Activated naive CD8-positive, alpha-beta T cell treated with anti-CD3 and anti-CD28 coated beads, Interleukin-2, amount 10 ng/mL, durations not matched to agents 7 days and 5 days (primary cell): ENCODE results near the gene SLC22A8. TPM values are rescaled to one million over a fixed set of nuclear protein-coding genes. Genes with fewer than 3 reads are reported as not detected.
"Not testable (repeated sequence)": the region's sequence is repeated elsewhere in the genome, so short reads cannot be mapped to it uniquely, and the experiment has no call there.

Experiments used
- ATAC-seq: fragments of 150-1000 bp; cut with Tn5 transposase; one replicate; pipeline ENCODE4 v1.10.0; 2021; ENCODE audit warnings: low read depth, moderate library complexity
- POLR2A ChIA-PET: fragments of 350-600 bp; sonication (Branson Sonifier 250); formaldehyde crosslinking; loops from one replicate; lab custom pipeline; 2021; ENCODE audit warnings: antibody characterized with exemption; lab: Charles Lee
- DNase-seq: peaks from one replicate; pipeline ENCODE4 v3.0.0; 2021
- H3K27ac Mint-ChIP-seq: one replicate; pipeline ENCODE4 v1.8.0; 2022; ENCODE audit warnings: mild to moderate bottlenecking, mixed read lengths
- H3K27me3 Mint-ChIP-seq: one replicate; pipeline ENCODE4 v1.8.0; 2022; ENCODE audit warnings: mild to moderate bottlenecking, moderate library complexity, mixed read lengths
- H3K36me3 Mint-ChIP-seq: one replicate; pipeline ENCODE4 v1.8.0; 2021; ENCODE audit warnings: mild to moderate bottlenecking, mixed read lengths
- H3K4me1 Mint-ChIP-seq: one replicate; pipeline ENCODE4 v1.8.0; 2021; ENCODE audit warnings: mixed read lengths
- H3K4me3 Mint-ChIP-seq: one replicate; pipeline ENCODE4 v1.8.0; 2022; ENCODE audit warnings: mild to moderate bottlenecking, moderate library complexity, mixed read lengths
- H3K9me3 Mint-ChIP-seq: one replicate; pipeline ENCODE4 v1.8.0; 2021; ENCODE audit warnings: mixed read lengths
- total RNA-seq, 2 experiments: library from RNA; stranded (reverse); gene quantifications; one replicate each; pipeline ENCODE4 v1.2.3, GENCODE V29; 2021

Gene SLC22A8, protein sequence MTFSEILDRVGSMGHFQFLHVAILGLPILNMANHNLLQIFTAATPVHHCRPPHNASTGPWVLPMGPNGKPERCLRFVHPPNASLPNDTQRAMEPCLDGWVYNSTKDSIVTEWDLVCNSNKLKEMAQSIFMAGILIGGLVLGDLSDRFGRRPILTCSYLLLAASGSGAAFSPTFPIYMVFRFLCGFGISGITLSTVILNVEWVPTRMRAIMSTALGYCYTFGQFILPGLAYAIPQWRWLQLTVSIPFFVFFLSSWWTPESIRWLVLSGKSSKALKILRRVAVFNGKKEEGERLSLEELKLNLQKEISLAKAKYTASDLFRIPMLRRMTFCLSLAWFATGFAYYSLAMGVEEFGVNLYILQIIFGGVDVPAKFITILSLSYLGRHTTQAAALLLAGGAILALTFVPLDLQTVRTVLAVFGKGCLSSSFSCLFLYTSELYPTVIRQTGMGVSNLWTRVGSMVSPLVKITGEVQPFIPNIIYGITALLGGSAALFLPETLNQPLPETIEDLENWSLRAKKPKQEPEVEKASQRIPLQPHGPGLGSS
- total RNA-seq = not detected

DNA sequence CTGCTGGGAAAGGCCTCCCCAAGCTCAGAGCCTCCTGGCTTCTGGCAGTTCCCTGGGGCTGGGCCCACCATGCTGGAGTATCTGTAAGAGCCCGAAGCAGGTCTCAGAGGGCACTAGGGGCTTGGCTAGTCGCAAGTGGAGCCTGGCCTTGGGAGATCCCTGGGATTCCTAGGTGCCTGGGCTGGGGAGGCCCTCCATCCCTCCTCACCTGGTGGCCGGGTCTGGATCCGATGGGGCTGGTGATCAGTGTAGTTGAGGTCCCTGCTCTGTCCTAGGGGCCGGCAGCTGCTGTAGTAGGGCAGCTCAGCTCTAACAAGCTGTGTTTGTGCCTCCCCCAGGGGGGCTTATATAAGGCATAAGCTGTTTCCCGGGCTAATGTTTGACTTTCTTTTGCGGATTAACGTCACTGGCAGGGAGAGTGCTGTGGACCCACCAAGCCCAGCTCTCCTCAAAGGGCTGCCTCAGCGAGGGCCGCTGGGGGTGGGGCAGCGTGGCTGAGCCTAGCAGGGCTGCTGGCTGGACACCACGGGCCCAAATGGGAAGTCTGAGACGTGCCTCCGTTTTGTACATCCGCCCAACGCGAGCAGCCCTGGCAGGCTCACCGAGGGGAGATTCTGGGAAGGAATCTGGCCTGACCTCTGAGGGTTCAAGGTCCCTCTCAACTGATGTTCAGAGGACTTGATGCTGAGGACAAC, at the start of gene SLC22A8:
Gene SLC22A8 (minus strand): TSS at position 321 of the 695 bp plus-strand sequence. CDS start 883 bp downstream, outside the sequence.
- Mint-ChIP-seq H3K4me3 (no peak within 1 kb of the TSS), H3K4me1 (no peaks in the 10 kb centered on the region), H3K9me3 (no peaks in the 10 kb centered on the region), H3K36me3 (no peaks in the 10 kb centered on the region), H3K27ac (no peak within 1 kb of the TSS), H3K27me3 (peaks cover 7% of the 10 kb centered on the region)
- DNase-seq = no peak
- POLR2A ChIA-PET = no interaction called here
- ATAC-seq = no peak

DNA sequence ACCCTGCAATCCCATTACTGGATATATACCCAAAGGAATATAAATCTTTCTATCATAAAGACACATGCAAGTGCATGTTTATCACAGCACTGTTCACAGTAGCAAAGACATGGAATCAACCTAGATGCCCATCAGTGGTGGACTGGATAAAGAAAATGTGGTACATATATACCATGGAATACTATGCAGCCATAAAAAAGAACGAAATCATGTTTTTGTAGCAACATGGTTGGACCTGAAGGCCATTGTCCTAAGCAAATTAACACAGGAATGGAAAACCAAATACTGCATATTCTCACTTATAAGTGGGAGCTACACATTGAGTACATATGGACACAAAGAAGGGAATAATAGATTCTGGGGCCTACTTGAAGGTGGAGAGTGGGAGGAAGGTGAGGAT, 30.6 kb upstream of the SLC22A8 start:
- DNase-seq, H3K36me3 Mint-ChIP-seq, POLR2A ChIA-PET: not testable (repeated sequence)

DNA sequence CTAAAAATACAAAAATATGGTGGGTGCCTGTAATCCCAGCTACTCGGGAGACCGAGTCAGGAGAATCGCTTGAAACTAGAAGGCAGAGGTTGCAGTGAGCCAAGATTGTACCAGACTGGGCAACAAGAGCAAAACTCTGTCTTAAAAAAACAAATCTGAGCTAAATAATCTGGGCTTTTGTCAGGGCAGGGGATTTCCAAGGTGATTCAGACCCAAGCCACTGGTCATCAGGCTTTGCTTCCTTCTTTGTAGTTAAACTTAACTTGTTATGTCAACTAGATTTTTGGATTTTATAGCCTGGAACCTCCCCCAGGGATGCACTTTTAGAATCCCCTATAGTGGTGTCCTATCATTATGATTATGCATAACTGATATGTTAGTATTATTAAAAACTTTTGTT, 27.0 kb upstream of the SLC22A8 start:
- peaks cover 1% of the 10 kb centered on the region for H3K36me3 Mint-ChIP-seq
- POLR2A ChIA-PET = no interaction called here
- no peak overlapping the region for H3K4me3 Mint-ChIP-seq
- DNase-seq (no peak), ATAC-seq (no peak)
- H3K27me3 Mint-ChIP-seq = peaks cover 36% of the 10 kb centered on the region
- H3K9me3 Mint-ChIP-seq = peaks cover 4% of the 10 kb centered on the region
- no peaks in the 10 kb centered on the region for H3K4me1 Mint-ChIP-seq
- H3K27ac Mint-ChIP-seq = no peak overlapping the region

More for the DNA sequence above, 30.6 kb upstream of the SLC22A8 start:
- ATAC-seq, H3K4me1 Mint-ChIP-seq, H3K9me3 Mint-ChIP-seq, H3K4me3 Mint-ChIP-seq, H3K27ac Mint-ChIP-seq: not testable (repeated sequence)
- peaks cover 21% of the 10 kb centered on the region for H3K27me3 Mint-ChIP-seq

DNA sequence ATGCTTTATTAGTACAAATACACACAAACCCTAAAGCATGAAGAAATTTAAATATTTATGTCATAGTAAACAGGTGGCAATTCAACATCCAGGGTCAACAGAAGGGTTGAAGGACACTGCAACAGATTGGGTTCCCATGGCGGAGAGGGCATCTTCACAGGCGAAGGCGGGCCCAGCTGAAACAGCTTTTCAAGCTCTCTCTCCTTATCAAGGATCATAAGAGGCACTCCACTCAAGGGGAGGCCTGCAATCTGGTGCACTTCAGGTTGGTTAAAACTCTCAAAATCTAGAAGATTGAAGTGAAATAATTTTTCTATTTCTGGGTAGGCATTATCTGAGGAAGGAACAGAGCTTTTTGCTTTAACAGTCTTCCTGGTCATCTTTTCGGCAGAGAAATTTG, 16.8 kb upstream of the SLC22A8 start:
- H3K4me1 Mint-ChIP-seq = peaks cover 2% of the 10 kb centered on the region
- DNase-seq = no peak
- H3K36me3 Mint-ChIP-seq = no peaks in the 10 kb centered on the region
- ATAC-seq = no peak
- POLR2A ChIA-PET = no interaction called here
- H3K27ac Mint-ChIP-seq = no peak overlapping the region
- peaks cover 9% of the 10 kb centered on the region for H3K27me3 Mint-ChIP-seq
- no peaks in the 10 kb centered on the region for H3K9me3 Mint-ChIP-seq
- H3K4me3 Mint-ChIP-seq = no peak overlapping the region

DNA sequence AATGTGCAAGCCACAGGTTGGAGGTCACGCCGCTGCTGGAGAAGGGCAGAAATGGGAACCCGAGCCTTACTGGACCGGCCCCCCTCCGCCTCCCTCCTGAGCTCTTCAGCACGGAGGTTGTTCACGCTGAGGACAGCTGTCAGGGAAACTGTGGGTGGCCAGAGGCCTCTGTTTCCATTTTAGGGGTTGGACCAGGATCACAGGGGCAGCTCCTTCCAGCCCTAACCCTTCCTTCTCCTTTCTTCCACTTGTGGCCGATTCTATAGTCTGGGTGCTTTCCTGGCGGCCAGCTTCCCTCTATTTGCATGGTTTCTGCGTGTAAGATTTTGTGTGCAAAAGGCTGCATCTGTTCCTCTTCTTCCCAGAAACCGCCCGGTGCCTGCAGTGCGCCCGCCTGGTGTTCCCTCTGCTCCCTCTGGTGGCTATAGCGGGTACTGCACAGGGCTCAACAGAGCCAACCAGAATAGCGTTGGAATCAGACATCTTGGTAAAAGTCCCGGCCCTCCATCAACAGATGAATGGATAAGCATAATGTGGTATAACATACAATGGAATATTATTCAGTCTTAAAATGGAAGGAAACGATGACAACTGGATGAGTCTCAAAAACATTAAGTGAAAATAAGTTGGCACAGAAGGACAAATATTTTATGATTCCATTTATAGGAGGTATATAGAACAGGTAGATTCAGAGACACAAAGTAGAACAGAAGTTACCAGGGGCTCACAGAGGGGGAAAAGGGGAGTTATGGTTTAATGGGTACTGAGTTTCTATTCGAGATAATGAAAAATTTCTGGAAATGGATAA, 8.4 kb upstream of the SLC22A8 start:
- POLR2A ChIA-PET = no interaction called here
- peaks cover 2% of the 10 kb centered on the region for H3K4me1 Mint-ChIP-seq
- no peak overlapping the region for H3K27ac Mint-ChIP-seq
- H3K36me3 Mint-ChIP-seq = no peaks in the 10 kb centered on the region
- peak; percentile 77 for ATAC-seq
- H3K9me3 Mint-ChIP-seq = no peaks in the 10 kb centered on the region
- H3K27me3 Mint-ChIP-seq = peaks cover 11% of the 10 kb centered on the region
- no peak overlapping the region for H3K4me3 Mint-ChIP-seq
- DNase-seq = peak; percentile 85

DNA sequence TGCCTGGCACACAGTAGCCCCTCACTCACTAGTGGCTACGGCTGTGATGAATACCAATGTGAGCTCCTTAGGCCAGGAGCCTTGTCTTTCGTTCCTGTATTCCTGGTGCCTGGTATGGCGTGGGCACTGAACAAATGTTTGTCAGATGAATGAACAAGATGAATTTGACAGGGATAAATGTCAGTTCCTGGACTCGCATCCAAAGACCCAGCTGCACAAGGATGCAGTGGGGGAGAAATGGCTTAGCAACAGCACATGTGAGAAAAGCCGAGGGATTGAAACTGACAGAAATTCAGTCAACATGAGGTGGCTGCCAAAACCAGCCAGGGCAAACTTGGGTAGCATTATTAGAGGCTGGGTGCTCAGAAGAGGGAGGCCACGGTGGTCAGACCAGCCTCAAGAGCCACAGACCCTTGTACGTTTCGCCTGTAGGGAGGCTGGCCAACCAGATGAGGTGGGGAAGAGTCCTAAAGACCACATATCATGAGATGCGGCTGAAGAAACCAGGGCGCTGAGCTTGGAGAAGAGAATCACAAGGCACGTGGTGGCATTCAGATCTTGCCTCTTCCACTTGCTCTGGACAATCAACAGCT, 7.7 kb upstream of the SLC22A8 start:
- Mint-ChIP-seq H3K4me1 (peaks cover 2% of the 10 kb centered on the region), H3K27me3 (peaks cover 13% of the 10 kb centered on the region), H3K4me3 (no peak overlapping the region), H3K9me3 (no peaks in the 10 kb centered on the region), H3K27ac (no peak overlapping the region), H3K36me3 (no peaks in the 10 kb centered on the region)
- ATAC-seq (no peak), DNase-seq (no peak)
- POLR2A ChIA-PET = no interaction called here

DNA sequence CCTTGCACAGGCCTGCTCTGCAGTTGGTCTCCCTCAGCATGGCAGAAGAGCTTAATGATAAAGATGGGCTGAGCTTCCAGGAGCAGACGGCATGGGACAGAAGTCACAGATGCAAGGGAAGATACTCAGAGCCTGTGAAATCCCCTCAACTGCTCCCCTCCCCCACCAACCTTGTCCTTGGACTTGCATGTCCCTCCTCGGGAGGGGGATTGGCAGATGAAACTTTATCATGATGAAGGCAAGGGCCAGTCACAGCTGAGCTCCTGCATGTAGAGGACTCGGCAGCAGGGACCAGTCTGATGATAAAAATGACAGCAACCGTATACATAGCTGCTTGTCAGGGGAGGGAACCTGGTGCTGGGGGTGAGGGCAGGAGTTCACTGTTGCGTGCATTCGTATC, 6.8 kb upstream of the SLC22A8 start:
- ATAC-seq = no peak
- H3K27ac Mint-ChIP-seq = no peak overlapping the region
- H3K27me3 Mint-ChIP-seq = peaks cover 18% of the 10 kb centered on the region
- POLR2A ChIA-PET = interaction anchor here (0.7 kb wide), 1 partner anchor 119 kb away, joined by 4 read pairs; no protein-coding TSS in a partner anchor
- H3K4me1 Mint-ChIP-seq = peaks cover 2% of the 10 kb centered on the region
- no peaks in the 10 kb centered on the region for H3K9me3 Mint-ChIP-seq
- no peaks in the 10 kb centered on the region for H3K36me3 Mint-ChIP-seq
- DNase-seq = no peak
- no peak overlapping the region for H3K4me3 Mint-ChIP-seq

DNA sequence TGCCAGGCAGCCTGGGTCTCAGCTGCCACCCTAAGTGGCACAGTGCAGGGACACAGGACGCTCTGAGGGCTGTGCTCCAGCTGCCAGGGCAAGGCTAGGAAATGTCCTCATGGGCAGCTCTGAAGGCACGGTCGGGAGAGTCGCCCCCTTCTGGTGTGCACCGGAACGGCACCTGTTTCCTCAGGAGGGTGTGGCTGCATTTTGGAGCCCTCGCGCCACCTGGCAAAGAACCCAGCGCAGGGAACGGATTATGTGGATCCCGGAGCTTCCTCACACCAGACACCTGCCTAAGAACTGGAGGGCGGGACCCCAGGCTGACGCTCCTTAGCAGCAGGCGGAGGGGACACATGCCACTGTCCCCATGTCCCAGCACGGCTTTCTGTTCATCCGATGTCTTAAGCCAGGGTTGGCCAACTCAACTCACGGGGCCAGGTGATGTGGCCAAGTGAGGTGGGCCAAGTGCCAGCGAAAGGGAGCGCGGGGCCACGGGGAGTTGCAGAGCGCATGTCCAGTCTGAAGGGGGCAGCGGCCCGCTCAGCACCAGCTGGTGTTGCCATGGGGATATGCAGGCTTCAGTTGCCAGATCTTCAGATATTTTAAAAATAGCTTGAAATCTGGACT, 5.1 kb upstream of the SLC22A8 start:
- Mint-ChIP-seq H3K4me3 (no peak overlapping the region), H3K9me3 (no peaks in the 10 kb centered on the region), H3K27ac (no peak overlapping the region), H3K36me3 (no peaks in the 10 kb centered on the region), H3K4me1 (peaks cover 2% of the 10 kb centered on the region), H3K27me3 (peaks cover 16% of the 10 kb centered on the region)
- POLR2A ChIA-PET = no interaction called here
- ATAC-seq (no peak), DNase-seq (peak; percentile 39)

DNA sequence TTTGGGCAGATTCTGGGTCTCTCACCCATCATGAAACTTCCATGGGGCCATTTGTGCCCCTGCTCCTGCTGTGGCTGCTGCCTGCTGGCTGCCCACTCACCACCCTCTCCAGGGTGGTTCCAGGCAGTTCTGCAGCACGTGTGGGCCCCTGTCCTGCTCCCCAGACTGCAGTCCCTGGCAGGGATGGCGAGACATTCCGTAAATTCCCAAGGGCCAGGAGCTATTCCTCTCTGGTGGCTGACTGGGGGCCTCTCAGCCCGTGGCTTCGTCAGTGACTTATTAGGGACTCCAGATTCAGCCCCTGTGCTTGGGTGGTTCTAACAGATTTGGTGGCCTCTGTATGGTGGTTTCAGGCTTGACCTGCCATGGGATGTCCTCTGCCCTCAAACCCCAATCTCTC, 3.9 kb upstream of the SLC22A8 start:
- H3K4me3 Mint-ChIP-seq = no peak overlapping the region
- H3K4me1 Mint-ChIP-seq = peaks cover 2% of the 10 kb centered on the region
- H3K9me3 Mint-ChIP-seq = no peaks in the 10 kb centered on the region
- H3K27me3 Mint-ChIP-seq = peaks cover 7% of the 10 kb centered on the region
- no peaks in the 10 kb centered on the region for H3K36me3 Mint-ChIP-seq
- ATAC-seq (no peak), DNase-seq (no peak)
- H3K27ac Mint-ChIP-seq = no peak overlapping the region
- POLR2A ChIA-PET = no interaction called here

DNA sequence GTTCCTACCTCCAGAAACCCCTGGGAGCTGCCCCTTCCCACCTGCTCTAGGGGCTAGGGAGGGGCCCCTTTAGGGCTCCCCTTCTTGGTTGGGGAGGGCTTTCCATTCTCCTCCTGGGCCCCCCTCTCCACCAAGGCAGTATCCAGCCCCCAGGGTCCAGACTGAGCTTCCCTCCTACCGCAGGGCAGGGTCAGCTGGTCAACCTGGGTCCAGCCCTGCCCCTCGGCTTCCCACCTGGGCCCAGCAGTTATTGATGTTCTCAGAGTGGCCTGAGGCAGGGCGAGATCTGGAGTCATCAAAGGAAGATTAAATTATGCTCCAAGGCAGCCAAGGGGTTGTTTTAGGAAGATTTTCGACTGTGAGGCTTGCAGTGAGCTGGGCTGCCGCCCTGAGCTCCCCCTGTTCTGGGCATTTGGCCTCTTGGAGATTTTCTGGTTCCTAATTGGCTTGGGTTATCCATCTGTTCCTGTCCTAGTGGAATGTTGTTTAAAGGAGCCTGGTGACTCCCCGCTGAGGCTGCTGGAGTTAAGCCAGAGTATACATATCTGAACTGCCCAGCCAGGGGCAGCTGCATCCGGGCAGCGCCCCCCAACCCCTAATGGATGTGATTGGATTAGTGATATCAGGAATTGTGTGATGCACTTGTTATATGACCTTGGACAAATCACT, 1.8 kb upstream of the SLC22A8 start:
- Mint-ChIP-seq H3K4me3 (no peak overlapping the region), H3K27ac (no peak overlapping the region), H3K9me3 (no peaks in the 10 kb centered on the region), H3K4me1 (no peaks in the 10 kb centered on the region), H3K27me3 (peaks cover 7% of the 10 kb centered on the region), H3K36me3 (no peaks in the 10 kb centered on the region)
- DNase-seq (no peak), ATAC-seq (no peak)
- POLR2A ChIA-PET = no interaction called here

DNA sequence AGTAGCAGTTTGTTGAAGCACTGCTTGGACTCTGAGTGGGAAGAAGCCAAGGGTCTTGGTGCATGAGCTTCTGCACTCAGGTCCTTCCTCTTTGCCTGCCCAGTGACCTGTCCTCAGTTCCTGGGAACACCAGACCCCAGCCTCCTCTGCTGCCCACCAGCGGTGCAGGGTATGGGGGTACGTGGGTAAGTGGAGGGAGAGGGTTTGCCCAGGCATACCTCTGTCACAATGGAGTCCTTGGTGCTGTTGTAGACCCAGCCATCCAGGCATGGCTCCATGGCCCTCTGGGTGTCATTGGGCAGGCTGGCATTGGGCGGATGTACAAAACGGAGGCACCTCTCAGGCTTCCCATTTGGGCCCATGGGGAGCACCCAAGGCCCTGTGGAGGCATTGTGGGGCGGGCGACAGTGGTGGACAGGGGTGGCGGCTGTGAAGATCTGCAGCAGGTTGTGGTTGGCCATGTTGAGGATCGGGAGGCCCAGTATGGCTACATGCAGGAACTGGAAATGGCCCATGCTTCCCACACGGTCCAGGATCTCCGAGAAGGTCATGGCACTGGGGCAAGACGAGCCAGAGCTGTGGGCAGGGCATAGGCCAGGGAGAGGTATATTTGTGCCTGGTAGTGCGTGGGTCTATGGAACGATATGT, 1.1 kb downstream of the SLC22A8 start:
- no peak for ATAC-seq
- no peak overlapping the region for H3K4me3 Mint-ChIP-seq
- H3K27me3 Mint-ChIP-seq = peaks cover 9% of the 10 kb centered on the region
- DNase-seq = no peak
- POLR2A ChIA-PET = no interaction called here
- H3K4me1 Mint-ChIP-seq = no peaks in the 10 kb centered on the region
- H3K9me3 Mint-ChIP-seq = no peaks in the 10 kb centered on the region
- H3K36me3 Mint-ChIP-seq = no peaks in the 10 kb centered on the region
- H3K27ac Mint-ChIP-seq = no peak overlapping the region

DNA sequence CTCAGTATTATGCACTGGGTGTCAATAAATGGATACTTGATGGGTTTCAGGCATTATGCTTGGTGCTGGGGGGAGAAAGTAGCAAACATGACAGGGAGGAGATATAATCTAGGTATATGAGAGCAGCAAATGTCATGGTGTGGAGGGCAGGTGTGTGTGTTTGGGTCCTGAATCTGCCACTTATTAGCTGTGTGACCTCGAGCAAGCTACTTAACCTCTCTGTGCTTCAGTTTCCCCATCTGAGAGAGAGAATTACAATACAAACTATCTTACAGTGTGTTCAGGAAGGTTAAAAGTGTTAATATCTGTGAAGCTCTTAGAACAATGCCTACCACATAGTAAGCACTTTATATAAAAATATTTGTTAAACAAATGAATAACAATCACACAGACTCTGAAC, 2.8 kb downstream of the SLC22A8 start:
- H3K9me3 Mint-ChIP-seq = no peaks in the 10 kb centered on the region
- H3K4me3 Mint-ChIP-seq = no peak overlapping the region
- no peaks in the 10 kb centered on the region for H3K36me3 Mint-ChIP-seq
- POLR2A ChIA-PET = no interaction called here
- ATAC-seq (no peak), DNase-seq (no peak)
- no peak overlapping the region for H3K27ac Mint-ChIP-seq
- H3K4me1 Mint-ChIP-seq = no peaks in the 10 kb centered on the region
- peaks cover 2% of the 10 kb centered on the region for H3K27me3 Mint-ChIP-seq
